Stimulated activated effector memory CD8-positive, alpha-beta T cell treated with anti-CD3 and anti-CD28 coated beads, Interleukin-12 subunit alpha, Interleukin-12 subunit beta, amount 100 ng/mL, for 72 hours (primary cell): ENCODE data around the gene PDLIM7.

Source experiments
- ATAC-seq: fragments of 150-1000 bp; cut with Tn5 transposase; 2 replicates; pipeline ENCODE4 v1.10.0; 2021
- DNase-seq, 2 donors: peaks; one replicate each; pipeline ENCODE4 v3.0.0; 2021 to 2022; ENCODE audit warnings: low spot score in 2 of 2
- H3K27ac Mint-ChIP-seq: one replicate; pipeline ENCODE4 v1.8.0; 2022; ENCODE audit warnings: mild to moderate bottlenecking, mixed read lengths
- H3K36me3 Mint-ChIP-seq: one replicate; pipeline ENCODE4 v1.8.0; 2022; ENCODE audit warnings: mild to moderate bottlenecking, mixed read lengths
- H3K4me1 Mint-ChIP-seq: one replicate; pipeline ENCODE4 v1.8.0; 2022; ENCODE audit warnings: mixed read lengths
- H3K4me3 Mint-ChIP-seq: one replicate; pipeline ENCODE4 v1.8.0; 2022; ENCODE audit warnings: mild to moderate bottlenecking, mixed read lengths
- H3K9me3 Mint-ChIP-seq: one replicate; pipeline ENCODE4 v1.8.0; 2022; ENCODE audit warnings: mixed read lengths

PDLIM7 gene

DNA sequence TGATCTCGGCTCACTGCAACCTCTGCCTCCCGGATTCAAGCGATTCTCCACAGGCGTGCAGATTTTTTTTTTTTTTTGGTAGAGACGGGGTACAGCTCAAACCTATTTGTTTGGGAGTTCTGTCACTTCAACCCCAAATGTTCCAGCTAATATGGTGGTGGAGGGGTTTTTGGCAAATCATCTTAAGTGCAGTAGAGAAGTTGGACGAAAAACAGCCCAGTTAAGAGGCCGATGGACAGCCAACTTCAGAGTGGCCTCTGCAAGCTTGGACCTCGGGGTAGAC is 51.5 kb downstream of the PDLIM7 start:
- Mint-ChIP-seq H3K9me3 (no peaks in the 10 kb centered on the region), H3K36me3 (peaks cover 74% of the 10 kb centered on the region), H3K4me1 (peaks cover 54% of the 10 kb centered on the region), H3K27ac (peak overlapping the region; percentile 90), H3K4me3 (peak overlapping the region; percentile 72)
- DNase-seq = no peak
- no peak for ATAC-seq

GRCh38 chr5:177445052-177445916 is 52.1 kb downstream of the PDLIM7 start:
- Mint-ChIP-seq H3K4me1 (peaks cover 57% of the 10 kb centered on the region), H3K9me3 (no peaks in the 10 kb centered on the region)
- ATAC-seq = no peak

DNA sequence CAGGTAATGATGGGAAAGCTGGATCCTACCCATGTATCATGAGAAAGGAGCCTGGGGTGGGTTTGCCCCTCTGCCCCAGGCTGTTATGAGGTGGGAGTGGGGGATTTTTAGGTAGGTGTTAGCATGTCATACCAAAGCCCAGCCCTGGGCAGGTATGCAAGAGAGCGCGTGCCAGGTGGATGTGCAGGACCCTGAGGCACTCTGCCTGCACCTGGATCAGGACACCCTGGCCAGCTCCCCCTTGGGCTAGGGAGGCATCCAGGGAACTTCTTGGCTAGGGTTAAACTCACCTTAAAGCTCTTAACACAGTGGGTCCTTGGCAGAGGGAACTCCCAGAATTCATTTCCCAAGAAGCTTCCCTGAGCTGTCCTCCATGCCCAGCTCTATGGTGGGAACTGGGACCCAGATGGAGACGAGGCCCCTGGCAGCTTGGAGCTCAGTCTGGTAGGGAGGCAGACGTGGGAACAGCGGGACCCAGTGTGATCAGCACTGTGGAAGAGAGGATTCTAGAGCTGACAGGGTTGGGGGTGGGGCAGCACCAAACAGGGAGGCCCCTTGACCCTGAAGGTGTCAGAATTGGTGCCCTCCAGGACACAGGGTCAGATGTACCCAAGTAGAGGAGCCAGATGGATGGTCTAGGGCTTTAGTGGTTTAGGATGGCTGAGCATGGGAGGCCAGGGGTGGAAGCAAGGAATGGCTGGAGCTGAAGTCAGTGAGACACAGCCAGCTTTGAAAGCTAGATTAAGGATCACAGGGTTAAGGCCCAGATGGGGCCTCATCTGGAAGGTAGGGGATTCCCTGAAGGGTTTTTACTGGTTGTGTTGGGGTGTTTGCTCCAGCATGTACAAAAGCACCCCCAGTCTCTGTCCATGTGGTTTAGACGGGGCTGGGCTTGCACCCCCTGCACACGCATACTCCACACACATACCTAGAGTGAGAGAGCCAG is 53.0 kb downstream of the PDLIM7 start:
- ATAC-seq (no peak), DNase-seq (no peak)
- H3K27ac Mint-ChIP-seq = peak overlapping the region; percentile 90
- H3K4me3 Mint-ChIP-seq = peak overlapping the region; percentile 72
- H3K4me1 Mint-ChIP-seq = peaks cover 66% of the 10 kb centered on the region
- no peaks in the 10 kb centered on the region for H3K9me3 Mint-ChIP-seq
- H3K36me3 Mint-ChIP-seq = peaks cover 77% of the 10 kb centered on the region

More at GRCh38 chr5:177445052-177445916, 52.1 kb downstream of the PDLIM7 start:
- H3K36me3 Mint-ChIP-seq = peaks cover 75% of the 10 kb centered on the region
- DNase-seq = no peak
- peak overlapping the region; percentile 90 for H3K27ac Mint-ChIP-seq
- H3K4me3 Mint-ChIP-seq = peak overlapping the region; percentile 72

DNA sequence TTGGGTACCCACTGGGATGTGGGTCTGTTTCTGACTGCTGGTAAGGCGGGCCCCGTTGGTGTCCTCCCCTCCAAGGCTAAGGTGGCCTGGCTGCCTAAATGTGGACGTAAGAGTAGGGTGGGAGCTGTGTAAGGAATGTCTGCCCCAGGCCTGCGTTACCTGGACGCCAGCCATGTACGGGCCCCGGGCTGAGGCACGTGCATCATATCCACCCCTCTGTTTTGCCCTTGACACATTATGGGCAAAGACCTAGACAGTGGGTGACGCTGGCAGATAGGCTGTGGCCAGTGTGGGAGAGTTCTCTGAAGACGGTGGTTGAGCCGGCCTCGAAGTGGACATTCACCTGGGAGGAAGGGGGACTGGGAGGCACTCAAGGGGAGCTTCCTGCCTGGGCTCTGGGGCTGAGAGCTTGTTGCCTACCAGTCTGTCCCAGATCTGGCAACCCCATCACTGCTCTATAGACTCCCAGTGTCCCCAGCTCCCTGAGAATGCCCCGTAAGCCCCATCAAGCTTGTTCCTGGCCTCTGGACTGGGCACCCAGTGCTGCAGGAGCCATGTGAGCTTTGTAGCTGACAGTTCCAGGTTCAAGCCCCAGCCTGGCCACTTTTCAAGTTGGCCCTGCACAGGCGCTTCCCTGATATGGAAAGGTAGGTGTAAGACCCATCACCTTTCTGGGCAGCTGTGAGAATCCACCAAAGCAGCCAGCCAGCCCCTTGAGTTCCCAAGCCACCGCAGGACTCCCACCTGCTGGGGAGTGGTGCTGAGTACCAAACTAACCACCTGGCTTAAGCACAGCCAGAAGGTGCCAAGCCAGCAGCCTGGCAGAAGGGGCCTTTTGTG is 54.0 kb downstream of the PDLIM7 start:
- DNase-seq (peak; percentile 4 to 52), ATAC-seq (no peak)
- H3K9me3 Mint-ChIP-seq = no peaks in the 10 kb centered on the region
- peaks cover 79% of the 10 kb centered on the region for H3K36me3 Mint-ChIP-seq
- no peak overlapping the region for H3K4me3 Mint-ChIP-seq
- H3K27ac Mint-ChIP-seq = peak overlapping the region; percentile 90
- peaks cover 63% of the 10 kb centered on the region for H3K4me1 Mint-ChIP-seq

DNA sequence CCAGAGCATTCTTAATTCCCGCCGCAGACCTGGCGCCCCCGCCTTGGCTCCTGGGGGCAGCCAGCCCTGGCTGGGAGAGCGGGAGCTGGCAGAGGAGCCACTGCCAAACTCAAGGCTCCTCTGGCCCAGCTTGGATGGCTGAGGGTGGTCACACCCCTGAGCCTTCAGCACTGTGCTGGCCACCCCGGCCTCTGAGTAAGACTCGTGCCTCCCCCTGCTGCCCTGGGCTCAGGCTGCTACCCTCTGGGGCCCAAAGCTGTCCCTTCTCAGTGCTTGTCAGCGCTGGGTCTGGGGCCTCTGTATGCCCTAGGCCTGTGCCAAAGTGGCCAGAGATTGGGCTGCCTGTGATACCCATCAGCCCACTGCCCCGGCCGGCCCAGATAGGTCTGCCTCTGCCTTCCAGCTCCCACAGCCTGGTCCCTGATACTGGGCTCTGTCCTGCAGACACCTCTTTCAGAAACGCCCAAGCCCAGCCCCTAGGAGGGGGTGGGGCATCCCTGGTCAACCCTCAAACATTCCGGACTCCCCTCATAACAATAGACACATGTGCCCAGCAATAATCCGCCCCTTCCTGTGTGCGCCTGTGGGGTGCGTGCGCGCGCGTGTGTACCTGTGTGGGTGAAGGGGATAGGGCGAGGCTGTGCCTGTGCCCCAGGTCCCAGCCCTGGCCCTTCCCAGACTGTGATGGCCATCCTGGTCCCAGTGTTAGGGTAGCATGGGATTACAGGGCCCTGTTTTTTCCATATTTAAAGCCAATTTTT is 55.2 kb downstream of the PDLIM7 start:
- ATAC-seq (no peak), DNase-seq (peak in 1 of 2 donors; percentile 49)
- Mint-ChIP-seq H3K4me1 (peaks cover 55% of the 10 kb centered on the region), H3K9me3 (no peaks in the 10 kb centered on the region), H3K36me3 (peaks cover 81% of the 10 kb centered on the region), H3K4me3 (no peak overlapping the region), H3K27ac (peak overlapping the region; percentile 90)

DNA sequence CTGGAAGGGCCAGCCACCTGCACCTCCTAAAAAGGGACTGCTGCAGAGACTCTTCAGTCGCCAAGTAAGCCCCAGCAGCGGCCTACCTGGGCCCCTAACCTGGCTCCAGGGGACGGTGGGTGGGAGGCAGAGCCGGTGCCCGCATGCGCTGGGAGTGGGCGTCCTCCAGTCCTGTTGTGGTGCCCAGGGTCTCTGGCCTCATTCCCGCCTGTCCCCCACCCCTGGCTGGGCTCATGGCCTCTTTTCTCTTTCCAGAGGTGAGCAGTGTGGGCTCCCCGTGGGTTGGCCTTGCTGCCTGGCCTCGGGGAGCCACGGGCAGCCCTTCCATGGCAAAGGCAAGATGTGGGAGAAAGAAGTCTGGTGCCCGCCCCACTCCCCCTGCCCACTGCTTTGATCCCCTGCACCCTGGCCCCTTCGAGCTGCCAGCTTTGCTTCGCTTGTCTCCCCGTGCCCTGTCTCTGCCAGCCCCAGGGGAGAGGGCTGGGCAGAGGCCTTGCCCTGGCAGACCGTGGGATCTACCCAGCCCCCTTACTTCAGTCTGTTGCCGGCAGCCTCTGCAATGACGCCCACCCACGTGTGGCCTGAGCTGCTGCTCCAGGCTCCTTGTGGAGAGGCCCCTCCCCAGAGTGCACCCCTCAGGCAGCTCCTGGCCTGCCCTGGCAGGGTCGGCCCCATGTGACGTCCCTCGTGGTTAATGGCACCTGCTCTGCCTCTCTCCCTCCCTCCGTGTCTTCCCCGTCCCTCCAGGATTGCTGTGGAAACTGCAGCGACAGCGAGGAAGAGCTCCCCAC is 56.2 kb downstream of the PDLIM7 start:
- ATAC-seq = no peak
- Mint-ChIP-seq H3K27ac (peak overlapping the region; percentile 90), H3K9me3 (no peaks in the 10 kb centered on the region), H3K4me1 (peaks cover 62% of the 10 kb centered on the region), H3K36me3 (peaks cover 89% of the 10 kb centered on the region), H3K4me3 (peak overlapping the region; percentile 9)
- peak in 1 of 2 donors; percentile 9 for DNase-seq

- no peaks in the 10 kb centered on the region for H3K9me3 Mint-ChIP-seq
- DNase-seq (peak; percentile 6 to 48), ATAC-seq (peak; percentile 83)
- peak overlapping the region; percentile 90 for H3K27ac Mint-ChIP-seq
- peaks cover 89% of the 10 kb centered on the region for H3K36me3 Mint-ChIP-seq
- H3K4me3 Mint-ChIP-seq = peak overlapping the region; percentile 53
- peaks cover 55% of the 10 kb centered on the region for H3K4me1 Mint-ChIP-seq
Measured at GRCh38 chr5:177440211-177440989, 57.0 kb downstream of the PDLIM7 start.

GRCh38 chr5:177439518-177440053 is 57.8 kb downstream of the PDLIM7 start:
- peaks cover 52% of the 10 kb centered on the region for H3K4me1 Mint-ChIP-seq
- H3K27ac Mint-ChIP-seq = peak overlapping the region; percentile 90
- H3K4me3 Mint-ChIP-seq = peak overlapping the region; percentile 53
- DNase-seq (no peak), ATAC-seq (no peak)
- no peaks in the 10 kb centered on the region for H3K9me3 Mint-ChIP-seq
- H3K36me3 Mint-ChIP-seq = peaks cover 89% of the 10 kb centered on the region

- no peaks in the 10 kb centered on the region for H3K9me3 Mint-ChIP-seq
- peaks cover 93% of the 10 kb centered on the region for H3K36me3 Mint-ChIP-seq
- H3K4me1 Mint-ChIP-seq = peaks cover 52% of the 10 kb centered on the region
- no peak overlapping the region for H3K4me3 Mint-ChIP-seq
- peak overlapping the region; percentile 83 for H3K27ac Mint-ChIP-seq
- DNase-seq (no peak), ATAC-seq (no peak)
Measured at GRCh38 chr5:177438468-177438867, 58.9 kb downstream of the PDLIM7 start.

GRCh38 chr5:177437623-177438022 is 59.8 kb downstream of the PDLIM7 start:
- no peak overlapping the region for H3K4me3 Mint-ChIP-seq
- DNase-seq (no peak), ATAC-seq (no peak)
- H3K4me1 Mint-ChIP-seq = peaks cover 59% of the 10 kb centered on the region
- H3K36me3 Mint-ChIP-seq = peaks cover 96% of the 10 kb centered on the region
- H3K27ac Mint-ChIP-seq = peak overlapping the region; percentile 83
- no peaks in the 10 kb centered on the region for H3K9me3 Mint-ChIP-seq

DNA sequence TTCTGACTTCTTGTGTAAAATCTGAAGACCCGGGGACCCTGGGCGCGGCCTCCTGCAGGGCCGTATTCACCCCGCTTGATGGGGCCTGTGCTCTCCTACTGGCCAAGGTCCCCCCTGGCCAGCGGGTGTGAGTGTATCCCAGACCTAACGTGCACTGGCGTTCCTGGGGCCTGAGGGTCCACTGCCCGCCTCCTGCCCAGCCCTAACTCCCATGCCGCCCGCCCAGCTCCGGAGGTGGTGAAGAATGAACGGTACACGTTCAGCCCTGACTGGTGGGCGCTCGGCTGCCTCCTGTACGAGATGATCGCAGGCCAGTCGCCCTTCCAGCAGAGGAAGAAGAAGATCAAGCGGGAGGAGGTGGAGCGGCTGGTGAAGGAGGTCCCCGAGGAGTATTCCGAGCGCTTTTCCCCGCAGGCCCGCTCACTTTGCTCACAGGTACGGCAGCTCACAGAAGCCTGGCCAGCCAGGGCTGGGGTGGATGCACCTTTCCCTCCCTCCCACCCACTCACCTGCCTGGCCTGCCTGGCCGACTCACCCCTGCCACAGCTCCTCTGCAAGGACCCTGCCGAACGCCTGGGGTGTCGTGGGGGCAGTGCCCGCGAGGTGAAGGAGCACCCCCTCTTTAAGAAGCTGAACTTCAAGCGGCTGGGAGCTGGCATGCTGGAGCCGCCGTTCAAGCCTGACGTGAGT is 61.4 kb downstream of the PDLIM7 start:
- DNase-seq (no peak), ATAC-seq (no peak)
- no peak overlapping the region for H3K4me3 Mint-ChIP-seq
- H3K36me3 Mint-ChIP-seq = peaks cover 98% of the 10 kb centered on the region
- peaks cover 61% of the 10 kb centered on the region for H3K4me1 Mint-ChIP-seq
- H3K9me3 Mint-ChIP-seq = no peaks in the 10 kb centered on the region
- H3K27ac Mint-ChIP-seq = peak overlapping the region; percentile 83

GRCh38 chr5:177434942-177435738 is 62.3 kb downstream of the PDLIM7 start:
- ATAC-seq (no peak), DNase-seq (no peak)
- peaks cover 100% of the 10 kb centered on the region for H3K36me3 Mint-ChIP-seq
- peak overlapping the region; percentile 76 for H3K4me3 Mint-ChIP-seq
- no peaks in the 10 kb centered on the region for H3K9me3 Mint-ChIP-seq
- peaks cover 64% of the 10 kb centered on the region for H3K4me1 Mint-ChIP-seq
- H3K27ac Mint-ChIP-seq = peak overlapping the region; percentile 61
